Osteoblast (primary cell): Measurements from ENCODE around the gene REEP3. TPM values are rescaled to one million over a fixed set of nuclear protein-coding genes. Genes with fewer than 3 reads are reported as not detected.

Source experiments
- DNase-seq: peaks from one replicate; pipeline ENCODE4 v3.0.0; 2011; ENCODE audit warnings: low spot score, mixed read lengths; ENCODE audit not compliant: insufficient read length; ENCODE audit errors: missing footprints
- H2AFZ ChIP-seq: 2 replicates; pipeline ENCODE4 v1.6.0; 2011; ENCODE audit warnings: mild to moderate bottlenecking, low read length
- H3K27ac ChIP-seq: 2 replicates; pipeline ENCODE4 v1.5.1; 2011; ENCODE audit warnings: mild to moderate bottlenecking, low read depth, low read length, moderate library complexity
- H3K27me3 ChIP-seq: 2 replicates; pipeline ENCODE4 v1.6.0; 2012; ENCODE audit warnings: mild to moderate bottlenecking, control low read depth, inconsistent platforms, low read length, moderate library complexity; ENCODE audit not compliant: insufficient read depth
- H3K36me3 ChIP-seq: 2 replicates; pipeline ENCODE4 v1.5.1; 2011; ENCODE audit warnings: mild to moderate bottlenecking, low read length, control low read depth, moderate library complexity; ENCODE audit not compliant: insufficient read depth
- H3K4me1 ChIP-seq: 2 replicates; pipeline ENCODE4 v1.5.1; 2011; ENCODE audit warnings: mild to moderate bottlenecking, low read length, control low read depth, moderate library complexity; ENCODE audit not compliant: insufficient read depth
- H3K4me2 ChIP-seq: 2 replicates; pipeline ENCODE4 v1.6.0; 2011; ENCODE audit warnings: mild to moderate bottlenecking, low read length; ENCODE audit not compliant: insufficient read depth
- H3K4me3 ChIP-seq: fragments of 200-600 bp; sonication (generic); 3 replicates; pipeline ENCODE4 v1.5.1; 2012; ENCODE audit warnings: mild to moderate bottlenecking, low read length, inconsistent platforms; ENCODE audit not compliant: insufficient read depth
- H3K79me2 ChIP-seq: 2 replicates; pipeline ENCODE4 v1.6.0; 2012; ENCODE audit warnings: mild to moderate bottlenecking, low read length, control low read depth, inconsistent platforms; ENCODE audit not compliant: insufficient read depth
- H3K9me3 ChIP-seq: 2 replicates; pipeline ENCODE4 v1.5.1; 2011; ENCODE audit warnings: low read depth, low read length, control low read depth
- H4K20me1 ChIP-seq: 2 replicates; pipeline ENCODE4 v1.6.0; 2012; ENCODE audit warnings: mild to moderate bottlenecking, low read length, control low read depth; ENCODE audit not compliant: insufficient read depth
- CTCF ChIP-seq: IDR thresholded peaks from 2 replicates; pipeline ENCODE4 v1.5.1; 2011; ENCODE audit warnings: mild to moderate bottlenecking, low read depth, low read length, moderate library complexity; ENCODE audit errors: extremely low read depth
- total RNA-seq: library from RNA; depleted of rRNA; stranded (reverse); fragments of >200 nt; gene quantifications from 2 replicates; pipeline ENCODE4 v1.2.3, GENCODE V29; 2012

The REEP3 gene
- total RNA-seq, 1 donor, result 71.3 TPM

DNA sequence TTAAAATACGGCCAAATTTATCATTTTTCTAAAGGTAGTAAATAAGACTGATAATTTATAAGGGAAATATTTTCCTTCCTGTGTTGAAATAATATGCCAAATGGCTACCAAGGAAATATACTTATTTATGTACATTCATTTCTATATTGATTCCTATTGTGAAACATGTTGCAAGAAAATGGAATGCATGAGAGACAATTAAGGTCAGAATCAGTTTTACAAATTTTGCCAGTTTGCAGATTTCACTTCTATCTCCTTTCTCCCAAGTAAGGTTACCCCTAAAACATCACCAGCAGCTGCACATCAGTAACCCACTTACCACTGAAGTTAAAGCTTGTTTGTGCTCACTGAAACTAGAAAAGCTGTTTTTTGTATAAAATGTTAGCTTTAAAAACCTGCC is 19.2 kb upstream of the REEP3 start:
- H3K4me1 ChIP-seq, result no peaks in the 10 kb centered on the region

DNA sequence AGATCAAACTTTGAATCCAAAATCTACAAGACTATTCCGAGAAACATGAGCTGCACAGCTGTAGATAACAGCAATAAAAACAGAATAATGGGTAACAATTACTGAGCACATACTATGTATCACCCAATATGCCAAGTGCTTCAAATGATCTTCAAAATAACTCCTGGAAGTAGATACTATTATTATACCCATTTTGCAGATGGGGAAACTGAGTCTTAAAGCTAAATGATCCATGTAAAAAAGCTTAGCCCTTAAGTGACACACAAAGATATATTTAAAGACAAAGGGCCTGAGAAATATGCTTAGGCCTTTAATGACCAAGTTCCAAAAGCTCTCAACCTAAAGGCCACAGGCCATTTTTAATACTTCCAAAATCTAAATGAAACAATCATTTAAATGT is 18.4 kb upstream of the REEP3 start:
- TF ChIP-seq CTCF, result no peak
- no peak overlapping the region for H3K27ac ChIP-seq
- no peak overlapping the region for H3K4me3 ChIP-seq
- DNase-seq, result no peak
- H3K27me3 ChIP-seq, result no peaks in the 10 kb centered on the region
- H3K79me2 ChIP-seq, result peaks cover 90% of the 10 kb centered on the region
- no peaks in the 10 kb centered on the region for H3K4me1 ChIP-seq
- no peak overlapping the region for H2AFZ ChIP-seq
- H3K4me2 ChIP-seq, result no peak overlapping the region
- H4K20me1 ChIP-seq, result peaks cover 14% of the 10 kb centered on the region
- H3K9me3 ChIP-seq, result no peaks in the 10 kb centered on the region
- H3K36me3 ChIP-seq, result no peaks in the 10 kb centered on the region

More for the DNA sequence above, 19.2 kb upstream of the REEP3 start:
- H4K20me1 ChIP-seq, result peaks cover 14% of the 10 kb centered on the region
- H3K79me2 ChIP-seq, result peaks cover 90% of the 10 kb centered on the region
- DNase-seq, result no peak
- H2AFZ ChIP-seq, result no peak overlapping the region
- no peak overlapping the region for H3K4me3 ChIP-seq
- H3K9me3 ChIP-seq, result no peaks in the 10 kb centered on the region
- no peaks in the 10 kb centered on the region for H3K36me3 ChIP-seq
- H3K27me3 ChIP-seq, result no peaks in the 10 kb centered on the region
- no peak for TF ChIP-seq CTCF
- no peak overlapping the region for H3K27ac ChIP-seq
- no peak overlapping the region for H3K4me2 ChIP-seq

- Histone ChIP-seq H3K4me2 (no peak overlapping the region), H3K4me1 (no peaks in the 10 kb centered on the region), H3K9me3 (no peaks in the 10 kb centered on the region), H3K27me3 (no peaks in the 10 kb centered on the region), H3K27ac (no peak overlapping the region), H3K36me3 (no peaks in the 10 kb centered on the region), H2AFZ (no peak overlapping the region), H3K4me3 (no peak overlapping the region), H3K79me2 (peaks cover 90% of the 10 kb centered on the region), H4K20me1 (peaks cover 14% of the 10 kb centered on the region)
- no peak for TF ChIP-seq CTCF
- DNase-seq, result no peak
Observed at GRCh38 chr10:63503395-63503794, 17.8 kb upstream of the REEP3 start.

GRCh38 chr10:63504145-63504881 is 16.9 kb upstream of the REEP3 start:
- TF ChIP-seq CTCF, result peak; percentile 10
- Histone ChIP-seq H4K20me1 (peaks cover 6% of the 10 kb centered on the region), H3K4me3 (no peak overlapping the region), H2AFZ (no peak overlapping the region), H3K36me3 (no peaks in the 10 kb centered on the region), H3K79me2 (peaks cover 90% of the 10 kb centered on the region), H3K27me3 (no peaks in the 10 kb centered on the region), H3K27ac (no peak overlapping the region), H3K9me3 (no peaks in the 10 kb centered on the region), H3K4me1 (no peaks in the 10 kb centered on the region), H3K4me2 (no peak overlapping the region)
- DNase-seq, result no peak
